Measurements from ENCODE around the gene TADA1.

TADA1 gene

GRCh38 chr1:166858726-166859419, 17.2 kb downstream of the TADA1 start:
- Histone ChIP-seq H3K36me3 (replicated peaks; ENCODE audit: low read depth, low read length) (peaks cover 74% of the 10 kb centered on the region), H3K9ac (ENCODE audit: low read length) (no peak overlapping the region), H3K4me3 (ENCODE audit: low read length) (no peak overlapping the region), H3K4me1 (ENCODE audit: low read length) (no peaks in the 10 kb centered on the region), H3K4me2 (ENCODE audit: low read length) (no peak overlapping the region), H3K9me3 (ENCODE audit: insufficient read depth, low read length) (no peaks in the 10 kb centered on the region), H2AFZ (ENCODE audit: low read depth, low read length) (no peak overlapping the region), H3K79me2 (ENCODE audit: low read length) (peaks cover 16% of the 10 kb centered on the region), H3K27me3 (ENCODE audit: low read depth, low read length) (no peaks in the 10 kb centered on the region), H4K20me1 (ENCODE audit: insufficient read depth, low read length) (0 out of 2 replicates have a peak, but pooled peaks cover 9% of the 10 kb centered on the region), H3K27ac (ENCODE audit: low read length) (no peak overlapping the region)
- no peak for TF ChIP-seq CTCF (IDR thresholded peaks at IDR 0.05; ENCODE audit: low read depth, low read length)
- no peak for TF ChIP-seq EZH2phosphoT487 (IDR thresholded peaks at IDR 0.05; ENCODE audit: low read depth)

GRCh38 chr1:166857995-166858394, 18.1 kb downstream of the TADA1 start:
- no peak overlapping the region for H3K4me2 ChIP-seq (ENCODE audit: low read length)
- TF ChIP-seq CTCF (IDR thresholded peaks at IDR 0.05; ENCODE audit: low read depth, low read length): no peak
- no peak for TF ChIP-seq EZH2phosphoT487 (IDR thresholded peaks at IDR 0.05; ENCODE audit: low read depth)
- H3K9me3 ChIP-seq (ENCODE audit: insufficient read depth, low read length): no peaks in the 10 kb centered on the region
- H2AFZ ChIP-seq (ENCODE audit: low read depth, low read length): no peak overlapping the region
- no peak overlapping the region for H3K9ac ChIP-seq (ENCODE audit: low read length)
- peaks cover 23% of the 10 kb centered on the region for H3K79me2 ChIP-seq (ENCODE audit: low read length)
- H4K20me1 ChIP-seq (ENCODE audit: insufficient read depth, low read length): 0 out of 2 replicates have a peak, but pooled peaks cover 11% of the 10 kb centered on the region
- peaks cover 75% of the 10 kb centered on the region for H3K36me3 ChIP-seq (replicated peaks; ENCODE audit: low read depth, low read length)
- H3K27ac ChIP-seq (ENCODE audit: low read length): no peak overlapping the region
- H3K27me3 ChIP-seq (ENCODE audit: low read depth, low read length): no peaks in the 10 kb centered on the region
- H3K4me3 ChIP-seq (ENCODE audit: low read length): no peak overlapping the region
- H3K4me1 ChIP-seq (ENCODE audit: low read length): no peaks in the 10 kb centered on the region

GRCh38 chr1:166855558-166855957, 20.5 kb downstream of the TADA1 start:
- Histone ChIP-seq H3K79me2 (ENCODE audit: low read length) (peaks cover 43% of the 10 kb centered on the region), H2AFZ (ENCODE audit: low read depth, low read length) (no peak overlapping the region), H3K4me3 (ENCODE audit: low read length) (no peak overlapping the region), H3K4me1 (ENCODE audit: low read length) (no peaks in the 10 kb centered on the region), H4K20me1 (ENCODE audit: insufficient read depth, low read length) (peaks cover 20% of the 10 kb centered on the region), H3K36me3 (replicated peaks; ENCODE audit: low read depth, low read length) (peaks cover 84% of the 10 kb centered on the region), H3K9me3 (ENCODE audit: insufficient read depth, low read length) (no peaks in the 10 kb centered on the region), H3K9ac (ENCODE audit: low read length) (no peak overlapping the region), H3K27me3 (ENCODE audit: low read depth, low read length) (no peaks in the 10 kb centered on the region), H3K4me2 (ENCODE audit: low read length) (no peak overlapping the region), H3K27ac (ENCODE audit: low read length) (no peak overlapping the region)
- TF ChIP-seq EZH2phosphoT487 (IDR thresholded peaks at IDR 0.05; ENCODE audit: low read depth): no peak
- no peak for TF ChIP-seq CTCF (IDR thresholded peaks at IDR 0.05; ENCODE audit: low read depth, low read length)

- no peaks in the 10 kb centered on the region for H3K9me3 ChIP-seq (ENCODE audit: insufficient read depth, low read length)
- TF ChIP-seq CTCF (IDR thresholded peaks at IDR 0.05; ENCODE audit: low read depth, low read length) (no peak), EZH2phosphoT487 (IDR thresholded peaks at IDR 0.05; ENCODE audit: low read depth) (no peak)
- H2AFZ ChIP-seq (ENCODE audit: low read depth, low read length): no peak overlapping the region
- H3K4me3 ChIP-seq (ENCODE audit: low read length): no peak overlapping the region
- H3K4me1 ChIP-seq (ENCODE audit: low read length): no peaks in the 10 kb centered on the region
- no peak overlapping the region for H3K27ac ChIP-seq (ENCODE audit: low read length)
- peaks cover 68% of the 10 kb centered on the region for H3K79me2 ChIP-seq (ENCODE audit: low read length)
- H3K9ac ChIP-seq (ENCODE audit: low read length): no peak overlapping the region
- no peaks in the 10 kb centered on the region for H3K27me3 ChIP-seq (ENCODE audit: low read depth, low read length)
- H4K20me1 ChIP-seq (ENCODE audit: insufficient read depth, low read length): peaks cover 19% of the 10 kb centered on the region
- peaks cover 87% of the 10 kb centered on the region for H3K36me3 ChIP-seq (replicated peaks; ENCODE audit: low read depth, low read length)
- no peak overlapping the region for H3K4me2 ChIP-seq (ENCODE audit: low read length)
These were observed 23.1 kb downstream of the TADA1 start for GRCh38 chr1:166852918-166853317.

Measured in OCI-LY3 (cell line).